ENCODE data around the gene PISD.

The PISD gene

DNA sequence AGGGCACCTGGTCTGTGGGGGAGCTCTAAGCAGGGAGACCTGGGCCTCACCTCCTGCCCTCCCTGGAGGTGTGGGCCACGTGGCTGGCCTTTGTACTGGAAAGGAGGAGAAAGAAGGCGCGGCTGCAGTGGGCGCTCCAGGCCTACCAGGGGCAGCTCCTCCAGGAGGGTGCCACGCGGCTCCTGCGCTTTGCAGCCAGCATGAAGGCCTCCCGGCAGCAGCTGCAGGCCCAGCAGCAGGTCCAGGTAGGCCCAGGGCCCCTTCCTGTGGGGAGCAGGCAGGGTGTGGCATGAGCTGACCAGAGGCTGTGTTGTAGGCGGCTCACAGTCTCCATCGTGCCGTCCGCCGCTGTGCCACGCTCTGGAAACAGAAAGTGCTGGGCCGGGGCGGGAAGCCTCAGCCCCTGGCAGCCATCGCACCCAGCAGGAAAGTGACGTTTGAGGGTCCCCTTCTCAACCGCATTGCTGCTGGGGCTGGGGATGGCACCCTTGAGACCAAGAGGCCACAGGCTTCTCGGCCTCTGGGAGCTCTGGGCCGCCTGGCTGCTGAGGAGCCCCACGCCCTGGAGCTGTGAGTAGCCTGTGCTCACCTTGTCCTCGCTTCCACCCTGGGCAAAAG, 48.6 kb downstream of the PISD start:
- H3K4me3 ChIP-seq (ENCODE audit: low read depth, low read length) = no peak overlapping the region
- no peak for DNase-seq (ENCODE audit: low read depth)
- TF ChIP-seq, protein P1, sequence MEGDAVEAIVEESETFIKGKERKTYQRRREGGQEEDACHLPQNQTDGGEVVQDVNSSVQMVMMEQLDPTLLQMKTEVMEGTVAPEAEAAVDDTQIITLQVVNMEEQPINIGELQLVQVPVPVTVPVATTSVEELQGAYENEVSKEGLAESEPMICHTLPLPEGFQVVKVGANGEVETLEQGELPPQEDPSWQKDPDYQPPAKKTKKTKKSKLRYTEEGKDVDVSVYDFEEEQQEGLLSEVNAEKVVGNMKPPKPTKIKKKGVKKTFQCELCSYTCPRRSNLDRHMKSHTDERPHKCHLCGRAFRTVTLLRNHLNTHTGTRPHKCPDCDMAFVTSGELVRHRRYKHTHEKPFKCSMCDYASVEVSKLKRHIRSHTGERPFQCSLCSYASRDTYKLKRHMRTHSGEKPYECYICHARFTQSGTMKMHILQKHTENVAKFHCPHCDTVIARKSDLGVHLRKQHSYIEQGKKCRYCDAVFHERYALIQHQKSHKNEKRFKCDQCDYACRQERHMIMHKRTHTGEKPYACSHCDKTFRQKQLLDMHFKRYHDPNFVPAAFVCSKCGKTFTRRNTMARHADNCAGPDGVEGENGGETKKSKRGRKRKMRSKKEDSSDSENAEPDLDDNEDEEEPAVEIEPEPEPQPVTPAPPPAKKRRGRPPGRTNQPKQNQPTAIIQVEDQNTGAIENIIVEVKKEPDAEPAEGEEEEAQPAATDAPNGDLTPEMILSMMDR (IDR thresholded peaks at IDR 0.05; ENCODE audit: low read depth, low read length, missing control alignments) = no peak

DNA sequence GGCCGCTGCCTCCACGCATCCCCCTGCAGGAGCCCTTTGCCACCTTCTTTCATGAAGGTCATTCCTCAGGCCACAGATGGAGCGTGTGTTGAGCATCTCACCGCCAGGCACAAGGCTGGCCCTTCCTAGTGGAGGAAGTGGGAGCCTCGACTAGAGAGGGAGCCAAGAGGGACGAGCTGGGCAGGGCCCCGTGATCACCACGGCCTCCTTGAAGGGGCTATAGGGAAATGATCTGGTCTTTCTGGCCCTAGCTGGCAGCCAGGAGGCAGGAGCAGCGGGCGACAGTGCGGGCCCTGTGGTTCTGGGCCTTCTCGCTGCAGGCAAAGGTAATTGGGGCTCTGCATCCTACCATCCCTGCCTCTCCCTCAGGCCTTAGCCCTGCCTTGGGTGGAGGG, 49.1 kb downstream of the PISD start:
- TF ChIP-seq, protein P1 (IDR thresholded peaks at IDR 0.05; ENCODE audit: low read depth, low read length, missing control alignments) = no peak
- H3K4me3 ChIP-seq (ENCODE audit: low read depth, low read length) = no peak overlapping the region
- no peak for DNase-seq (ENCODE audit: low read depth)

DNA sequence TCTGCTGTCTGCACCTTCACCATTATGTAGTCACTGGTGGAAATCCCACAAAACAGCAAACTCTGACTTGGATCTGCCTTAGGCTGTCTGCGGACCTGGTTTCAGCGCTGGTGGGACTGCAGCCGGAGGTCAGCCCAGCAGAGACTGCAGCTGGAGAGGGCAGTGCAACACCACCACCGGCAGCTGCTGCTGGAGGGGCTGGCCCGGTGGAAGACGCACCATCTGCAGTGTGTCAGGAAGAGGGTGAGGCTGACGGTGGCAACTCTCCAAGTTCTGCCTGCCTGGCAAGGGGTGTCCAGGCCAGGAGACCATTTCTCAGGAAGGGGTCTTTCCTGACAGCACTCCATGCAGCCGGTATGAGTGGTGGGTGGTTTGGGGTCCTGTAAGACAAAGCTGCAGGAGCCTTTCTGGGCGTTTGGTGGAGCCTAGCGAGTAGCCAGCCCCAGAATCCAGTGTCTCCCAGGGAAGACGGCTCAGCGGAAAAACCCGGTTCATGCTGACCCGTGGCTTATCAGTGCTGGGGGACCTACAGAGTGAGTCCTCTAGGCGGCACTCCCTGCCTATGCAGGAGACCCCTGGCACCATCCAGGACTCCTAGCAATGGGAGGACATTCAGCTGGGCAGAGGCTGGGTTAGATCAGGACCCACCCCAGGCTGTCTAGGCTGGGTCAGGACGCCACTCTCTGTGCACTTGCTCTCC, 50.8 kb downstream of the PISD start:
- DNase-seq (ENCODE audit: low read depth) = no peak
- TF ChIP-seq, protein P1 (IDR thresholded peaks at IDR 0.05; ENCODE audit: low read depth, low read length, missing control alignments) = no peak
- H3K4me3 ChIP-seq (ENCODE audit: low read depth, low read length) = no peak overlapping the region

DNA sequence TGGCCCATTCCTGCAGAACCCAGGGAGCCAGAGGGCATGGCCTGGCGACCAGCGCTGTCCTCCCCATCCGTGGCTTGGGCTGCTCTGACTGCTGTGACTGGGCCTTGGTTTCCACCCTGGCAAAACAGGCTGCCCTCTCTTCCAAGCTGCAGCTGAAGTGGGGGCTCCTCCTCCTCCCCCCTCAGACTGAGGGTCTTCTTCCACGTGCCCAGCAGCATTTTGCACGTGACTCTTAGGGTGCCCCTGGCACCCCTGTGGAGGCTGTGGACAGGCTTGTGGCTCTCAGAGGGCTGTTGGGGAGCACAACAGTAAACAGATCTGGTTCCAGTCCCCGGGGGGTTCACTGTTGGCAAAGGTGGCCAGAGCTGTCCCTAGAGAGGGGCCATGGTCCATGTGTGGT, 51.4 kb downstream of the PISD start:
- DNase-seq (ENCODE audit: low read depth) = no peak
- no peak overlapping the region for H3K4me3 ChIP-seq (ENCODE audit: low read depth, low read length)
- TF ChIP-seq, protein P1 (IDR thresholded peaks at IDR 0.05; ENCODE audit: low read depth, low read length, missing control alignments) = no peak

DNA sequence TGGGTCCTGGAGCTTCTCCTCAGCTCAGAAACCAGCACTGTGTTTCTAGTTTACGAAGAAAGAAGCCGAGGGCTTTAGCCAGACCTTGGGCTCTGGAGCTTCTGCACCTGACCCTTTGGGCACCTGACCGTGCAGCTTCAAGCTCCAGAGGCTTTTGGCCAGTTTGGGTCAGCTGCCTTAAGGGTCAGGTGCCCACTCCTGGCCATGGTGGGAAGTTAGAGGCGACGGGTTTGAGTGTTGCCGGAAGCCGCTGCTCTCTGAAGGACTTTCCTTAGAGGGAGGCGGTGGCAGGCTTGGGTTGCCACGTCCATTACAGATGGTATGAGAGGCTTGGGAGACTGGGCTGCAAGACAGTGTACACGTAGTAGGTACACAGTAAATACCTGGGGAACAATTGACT, 52.3 kb downstream of the PISD start:
- H3K4me3 ChIP-seq (ENCODE audit: low read depth, low read length) = no peak overlapping the region
- DNase-seq (ENCODE audit: low read depth) = no peak
- TF ChIP-seq, protein P1 (IDR thresholded peaks at IDR 0.05; ENCODE audit: low read depth, low read length, missing control alignments) = no peak

DNA sequence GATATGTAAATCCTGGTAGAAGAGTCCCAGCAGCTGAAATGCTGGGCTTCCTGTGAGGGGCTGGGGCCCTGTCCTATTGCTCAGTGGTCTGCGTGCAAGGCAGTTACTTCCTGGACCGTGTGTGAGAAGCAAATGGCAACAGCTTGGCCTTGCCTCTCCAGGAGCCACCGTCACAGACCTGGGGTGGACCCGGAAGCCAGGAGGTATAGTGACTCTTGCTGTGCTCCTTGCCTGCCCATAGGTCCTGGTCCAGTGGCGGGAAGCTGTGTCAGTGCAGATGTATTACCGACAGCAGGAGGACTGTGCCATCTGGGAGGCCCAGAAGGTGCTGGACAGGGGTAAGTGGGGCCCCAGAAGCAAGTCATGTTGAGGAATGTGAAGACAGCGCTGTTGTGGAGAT, 54.3 kb downstream of the PISD start:
- TF ChIP-seq, protein P1 (IDR thresholded peaks at IDR 0.05; ENCODE audit: low read depth, low read length, missing control alignments) = no peak
- no peak for DNase-seq (ENCODE audit: low read depth)
- no peak overlapping the region for H3K4me3 ChIP-seq (ENCODE audit: low read depth, low read length)
